Chondrocyte (in vitro differentiated cells): ENCODE data around the gene TPH2. TPM values are rescaled to one million over a fixed set of nuclear protein-coding genes. Genes with fewer than 3 reads are reported as not detected.

Experiments
- DNase-seq: peaks from one replicate; pipeline ENCODE4 v3.0.0; 2021; ENCODE audit warnings: mixed read lengths, low spot score
- H3K27ac Mint-ChIP-seq: one replicate; pipeline ENCODE4 v1.8.0; 2021; ENCODE audit warnings: mild to moderate bottlenecking, moderate library complexity, mixed read lengths; ENCODE audit not compliant: unreplicated experiment
- H3K27me3 Mint-ChIP-seq: 2 replicates; pipeline ENCODE4 v1.8.0; 2021; ENCODE audit warnings: low read depth, mixed read lengths
- H3K36me3 Mint-ChIP-seq: 2 replicates; pipeline ENCODE4 v1.8.0; 2021; ENCODE audit warnings: low read depth, mixed read lengths
- H3K4me1 Mint-ChIP-seq: 2 replicates; pipeline ENCODE4 v1.8.0; 2021; ENCODE audit warnings: low read depth, mild to moderate bottlenecking, mixed read lengths
- H3K4me3 Mint-ChIP-seq: one replicate; pipeline ENCODE4 v1.8.0; 2021; ENCODE audit warnings: mild to moderate bottlenecking, moderate library complexity, mixed read lengths; ENCODE audit not compliant: unreplicated experiment
- H3K9me3 Mint-ChIP-seq: 2 replicates; pipeline ENCODE4 v1.8.0; 2021; ENCODE audit warnings: low read depth, mixed read lengths
- total RNA-seq: library from RNA; stranded (reverse); gene quantifications from 3 replicates; pipeline ENCODE4 v1.2.1, GENCODE V29; 2021
- TF ChIP-seq, protein P1 (sequence below): fragments of 200-600 bp; sonication (generic); IDR thresholded peaks from 2 replicates; pipeline ENCODE4 v1.5.0; 2021; ENCODE audit warnings: antibody characterized with exemption, mild to moderate bottlenecking, moderate library complexity

TPH2 gene
- total RNA-seq, 1 donor from 2014 or later: not detected

DNA sequence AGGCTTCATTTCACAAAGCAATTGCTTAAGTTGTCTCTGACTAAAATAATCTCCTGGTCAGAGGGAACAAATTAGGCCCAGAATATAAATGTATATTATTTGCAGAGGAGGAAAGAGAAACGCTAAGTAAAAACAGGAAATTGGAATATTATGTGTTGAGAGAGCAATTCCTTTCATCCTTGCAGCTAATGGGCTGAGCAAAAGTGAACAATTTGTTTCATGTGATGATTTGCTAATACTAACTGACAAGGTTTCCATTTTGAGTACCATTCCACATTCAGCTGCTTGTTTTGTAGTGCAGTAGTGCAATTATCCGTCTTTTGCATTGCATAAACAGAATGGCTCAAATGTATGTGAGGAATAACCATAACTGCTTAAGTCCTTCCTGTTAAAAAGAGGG, 103.2 kb downstream of the TPH2 start:
- Mint-ChIP-seq H3K27ac (no peak overlapping the region), H3K36me3 (no peaks in the 10 kb centered on the region), H3K4me3 (no peak overlapping the region), H3K9me3 (peaks cover 13% of the 10 kb centered on the region), H3K27me3 (peaks cover 6% of the 10 kb centered on the region), H3K4me1 (no peaks in the 10 kb centered on the region)
- DNase-seq: no peak
- TF ChIP-seq, protein P1, sequence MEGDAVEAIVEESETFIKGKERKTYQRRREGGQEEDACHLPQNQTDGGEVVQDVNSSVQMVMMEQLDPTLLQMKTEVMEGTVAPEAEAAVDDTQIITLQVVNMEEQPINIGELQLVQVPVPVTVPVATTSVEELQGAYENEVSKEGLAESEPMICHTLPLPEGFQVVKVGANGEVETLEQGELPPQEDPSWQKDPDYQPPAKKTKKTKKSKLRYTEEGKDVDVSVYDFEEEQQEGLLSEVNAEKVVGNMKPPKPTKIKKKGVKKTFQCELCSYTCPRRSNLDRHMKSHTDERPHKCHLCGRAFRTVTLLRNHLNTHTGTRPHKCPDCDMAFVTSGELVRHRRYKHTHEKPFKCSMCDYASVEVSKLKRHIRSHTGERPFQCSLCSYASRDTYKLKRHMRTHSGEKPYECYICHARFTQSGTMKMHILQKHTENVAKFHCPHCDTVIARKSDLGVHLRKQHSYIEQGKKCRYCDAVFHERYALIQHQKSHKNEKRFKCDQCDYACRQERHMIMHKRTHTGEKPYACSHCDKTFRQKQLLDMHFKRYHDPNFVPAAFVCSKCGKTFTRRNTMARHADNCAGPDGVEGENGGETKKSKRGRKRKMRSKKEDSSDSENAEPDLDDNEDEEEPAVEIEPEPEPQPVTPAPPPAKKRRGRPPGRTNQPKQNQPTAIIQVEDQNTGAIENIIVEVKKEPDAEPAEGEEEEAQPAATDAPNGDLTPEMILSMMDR: no peak

DNA sequence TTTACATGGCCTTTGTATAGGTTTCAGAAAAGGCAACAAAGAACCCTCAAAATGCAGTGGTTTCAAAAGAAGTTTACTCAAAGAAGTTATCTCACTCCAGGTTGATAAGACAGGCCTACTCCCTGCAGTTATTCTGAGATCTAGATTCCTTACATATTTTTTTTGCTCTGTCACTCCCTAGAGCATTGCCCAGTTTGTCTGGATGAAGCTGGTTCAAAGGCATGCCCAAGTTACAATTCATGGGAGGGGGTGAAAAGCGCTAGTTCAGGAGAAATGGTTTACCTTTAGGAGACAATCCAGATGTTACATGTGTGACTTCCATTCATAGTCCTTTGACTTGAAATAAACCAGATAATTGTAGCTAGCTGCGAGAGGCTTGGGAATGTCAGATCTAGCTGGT, 115.0 kb downstream of the TPH2 start:
- Mint-ChIP-seq H3K27ac (no peak overlapping the region), H3K4me1 (peaks cover 4% of the 10 kb centered on the region)

DNA sequence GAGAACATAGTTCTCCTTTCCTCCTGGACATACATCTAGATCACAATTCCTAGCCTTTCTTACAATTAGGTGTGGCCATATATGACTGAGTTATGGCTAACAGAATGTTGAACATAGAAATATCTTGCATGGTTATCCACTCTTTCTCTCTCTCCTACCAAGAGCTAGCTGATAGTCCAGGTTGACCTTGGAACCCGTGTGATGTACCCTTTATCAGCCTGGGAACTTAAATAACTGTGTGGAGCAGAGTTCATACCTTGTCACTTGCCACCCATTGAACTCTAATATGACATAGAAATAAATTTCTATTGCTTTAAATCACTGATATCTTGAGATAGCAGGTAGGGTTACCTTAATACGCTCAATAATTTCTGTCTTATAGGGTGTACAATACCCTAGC, 115.9 kb downstream of the TPH2 start:
- H3K4me3 Mint-ChIP-seq: no peak overlapping the region
- peaks cover 4% of the 10 kb centered on the region for H3K4me1 Mint-ChIP-seq
- H3K9me3 Mint-ChIP-seq: peaks cover 2% of the 10 kb centered on the region
- TF ChIP-seq, protein P1: no peak
- H3K27ac Mint-ChIP-seq: no peak overlapping the region
- no peak for DNase-seq
- H3K27me3 Mint-ChIP-seq: peaks cover 7% of the 10 kb centered on the region
- H3K36me3 Mint-ChIP-seq: no peaks in the 10 kb centered on the region

More for the DNA sequence above, 115.0 kb downstream of the TPH2 start:
- Mint-ChIP-seq H3K4me3 (no peak overlapping the region), H3K36me3 (no peaks in the 10 kb centered on the region), H3K9me3 (peaks cover 2% of the 10 kb centered on the region), H3K27me3 (peaks cover 5% of the 10 kb centered on the region)
- TF ChIP-seq, protein P1: no peak
- DNase-seq: no peak

DNA sequence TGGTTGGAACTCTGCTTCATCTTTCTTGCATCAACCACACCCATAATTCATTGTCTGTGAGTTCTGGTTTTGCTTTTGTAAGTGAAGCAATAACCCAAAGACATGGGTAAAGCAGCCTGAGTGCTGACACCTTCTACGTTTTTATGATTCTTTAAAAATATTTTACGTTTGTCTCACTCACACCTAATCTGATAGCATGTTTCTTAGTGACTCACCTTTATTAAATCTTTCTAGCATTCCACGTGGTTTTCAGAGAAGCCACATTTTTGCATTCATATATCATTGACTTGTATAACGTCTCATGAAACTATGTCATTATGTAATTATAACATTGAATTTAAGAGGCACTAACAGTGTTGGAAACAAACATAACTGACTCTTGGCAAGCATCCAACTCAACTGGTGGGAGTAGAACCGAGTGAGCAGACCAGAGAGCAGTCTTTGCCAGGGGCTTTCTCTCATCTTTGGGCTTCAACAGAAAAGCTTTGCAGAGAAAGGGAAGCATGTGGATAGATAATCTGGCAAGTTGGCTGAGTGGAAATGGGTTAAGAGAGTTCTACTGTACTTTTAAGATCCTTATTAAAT, 118.8 kb downstream of the TPH2 start:
- Mint-ChIP-seq H3K27ac (no peak overlapping the region), H3K36me3 (no peaks in the 10 kb centered on the region), H3K4me3 (no peak overlapping the region), H3K9me3 (peaks cover 2% of the 10 kb centered on the region), H3K4me1 (peaks cover 4% of the 10 kb centered on the region), H3K27me3 (peaks cover 10% of the 10 kb centered on the region)
- DNase-seq: no peak
- TF ChIP-seq, protein P1: no peak

DNA sequence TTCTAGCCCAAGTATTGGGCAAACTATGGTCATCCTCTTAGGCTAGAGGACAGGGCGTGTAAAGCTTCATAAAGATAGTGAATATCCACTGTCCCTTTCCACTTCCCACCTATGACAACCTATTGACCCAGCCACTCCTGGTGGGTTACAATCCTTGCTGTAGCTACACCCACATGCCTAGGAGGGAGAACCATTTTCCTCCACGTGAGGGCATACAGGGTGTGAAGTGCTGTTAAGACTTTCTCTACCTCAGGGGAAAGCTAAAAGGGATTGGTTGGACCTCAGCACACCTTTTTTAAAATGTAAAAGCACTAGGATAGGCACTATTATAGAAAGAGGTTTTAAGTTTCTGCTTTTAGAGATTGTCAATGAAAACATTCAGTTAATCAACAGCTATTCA, 124.4 kb downstream of the TPH2 start:
- Mint-ChIP-seq H3K36me3 (no peaks in the 10 kb centered on the region), H3K4me3 (no peak overlapping the region), H3K4me1 (no peaks in the 10 kb centered on the region), H3K9me3 (no peaks in the 10 kb centered on the region), H3K27me3 (peaks cover 16% of the 10 kb centered on the region), H3K27ac (no peak overlapping the region)
- no peak for DNase-seq
- TF ChIP-seq, protein P1: no peak
